GM12878 (cell line): Measurements from ENCODE around the gene PSMD8.

Experiments used
- EZH2 ChIP-seq: IDR thresholded peaks from 2 replicates; pipeline ENCODE4 v1.6.1; 2012; ENCODE audit warnings: low read depth, mild to moderate bottlenecking, control low read depth, inconsistent platforms, low read length, borderline replicate concordance; ENCODE audit not compliant: control insufficient read depth
- ZBED1 ChIP-seq: IDR thresholded peaks from 2 replicates; pipeline ENCODE4 v1.6.1; 2016; ENCODE audit warnings: borderline replicate concordance
- ZNF207 ChIP-seq: fragments of 450-650 bp; IDR thresholded peaks from 2 replicates; pipeline ENCODE4 v1.6.1; 2014; ENCODE audit warnings: antibody characterized with exemption, mild to moderate bottlenecking, borderline replicate concordance
- ZZZ3 ChIP-seq: IDR thresholded peaks from 2 replicates; pipeline ENCODE4 v1.6.1; 2011; ENCODE audit warnings: low read depth; ENCODE audit not compliant: control insufficient read depth, insufficient read length
- TF ChIP-seq, protein P1 (sequence below), 3 experiments: IDR thresholded peaks in 2 of 3; conservative IDR thresholded peaks in 1 of 3; 2 replicates each; pipeline ENCODE4 v1.5.1; 2011; ENCODE audit warnings: low read depth in 3 of 3, low read length in 3 of 3, mild to moderate bottlenecking in 3 of 3, control low read depth in 2 of 3, moderate library complexity in 2 of 3, inconsistent platforms in 1 of 3, mixed read lengths in 1 of 3; ENCODE audit not compliant: control insufficient read depth in 2 of 3, insufficient read depth in 1 of 3; ENCODE audit errors: extremely low read depth in 1 of 3

DNA sequence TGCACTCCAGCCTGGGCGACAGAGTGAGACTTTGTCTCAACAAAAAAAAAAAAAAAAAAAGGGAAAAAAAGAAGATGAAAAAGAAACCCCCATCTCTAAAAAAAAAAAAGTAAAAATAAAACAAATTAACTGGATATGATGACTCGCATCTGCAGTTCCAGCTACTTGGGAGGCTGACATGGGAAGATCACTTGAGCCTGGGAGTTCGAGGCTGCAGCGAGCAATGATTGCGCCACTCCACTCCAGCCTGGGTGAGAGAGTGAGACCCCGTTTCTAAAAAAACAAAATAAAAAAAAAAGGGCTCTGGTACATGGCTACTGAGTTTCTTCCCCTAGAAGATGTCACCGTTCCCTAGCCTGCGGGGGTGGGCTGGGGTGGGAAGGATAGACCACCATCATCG is 41.1 kb upstream of the PSMD8 start:
- TF ChIP-seq ZZZ3 (no peak), ZNF207 (no peak), EZH2 (no peak), ZBED1 (no peak)
- TF ChIP-seq, protein P1, sequence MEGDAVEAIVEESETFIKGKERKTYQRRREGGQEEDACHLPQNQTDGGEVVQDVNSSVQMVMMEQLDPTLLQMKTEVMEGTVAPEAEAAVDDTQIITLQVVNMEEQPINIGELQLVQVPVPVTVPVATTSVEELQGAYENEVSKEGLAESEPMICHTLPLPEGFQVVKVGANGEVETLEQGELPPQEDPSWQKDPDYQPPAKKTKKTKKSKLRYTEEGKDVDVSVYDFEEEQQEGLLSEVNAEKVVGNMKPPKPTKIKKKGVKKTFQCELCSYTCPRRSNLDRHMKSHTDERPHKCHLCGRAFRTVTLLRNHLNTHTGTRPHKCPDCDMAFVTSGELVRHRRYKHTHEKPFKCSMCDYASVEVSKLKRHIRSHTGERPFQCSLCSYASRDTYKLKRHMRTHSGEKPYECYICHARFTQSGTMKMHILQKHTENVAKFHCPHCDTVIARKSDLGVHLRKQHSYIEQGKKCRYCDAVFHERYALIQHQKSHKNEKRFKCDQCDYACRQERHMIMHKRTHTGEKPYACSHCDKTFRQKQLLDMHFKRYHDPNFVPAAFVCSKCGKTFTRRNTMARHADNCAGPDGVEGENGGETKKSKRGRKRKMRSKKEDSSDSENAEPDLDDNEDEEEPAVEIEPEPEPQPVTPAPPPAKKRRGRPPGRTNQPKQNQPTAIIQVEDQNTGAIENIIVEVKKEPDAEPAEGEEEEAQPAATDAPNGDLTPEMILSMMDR (IDR thresholded peaks at IDR 0.05 in 2 of 3, conservative IDR thresholded peaks at IDR 0.05 in 1 of 3; ENCODE audit: control insufficient read depth in 2 of 3, extremely low read depth in 1 of 3, insufficient read depth in 1 of 3, low read depth in 3 of 3, low read length in 3 of 3) = no peak
